Keratinocyte (primary cell): ENCODE measurements around the gene IFT88. TPM values are rescaled to one million over a fixed set of nuclear protein-coding genes. Genes with fewer than 3 reads are reported as not detected.

ENCODE experiments used
- DNase-seq: peaks from one replicate; pipeline ENCODE4 v3.0.0-alpha.2; 2011; ENCODE audit warnings: low read depth, missing footprints, low spot score
- FAIRE-seq: peaks from 2 replicates; lab custom pipeline; 2011; peaks lifted over from hg19 to GRCh38; lab: Jason Lieb, UNC
- H2AFZ ChIP-seq: 2 replicates; pipeline ENCODE4 v1.6.0; 2012; ENCODE audit warnings: low read length, control low read depth, inconsistent platforms; ENCODE audit not compliant: control insufficient read depth
- H3K27ac ChIP-seq: 2 replicates; pipeline ENCODE4 v1.5.1; 2011; ENCODE audit warnings: low read length; ENCODE audit not compliant: control insufficient read depth, insufficient read depth
- H3K27me3 ChIP-seq: 3 replicates; pipeline ENCODE4 v1.6.0; 2011; ENCODE audit warnings: low read length; ENCODE audit not compliant: control insufficient read depth, insufficient read depth; ENCODE audit errors: extremely low read depth
- H3K36me3 ChIP-seq, 2 experiments: 2 replicates in 1 of 2; 3 replicates in 1 of 2; pipeline ENCODE4 v1.5.1; 2011; ENCODE audit warnings: low read length in 2 of 2, mild to moderate bottlenecking in 1 of 2; ENCODE audit not compliant: control insufficient read depth in 2 of 2, insufficient read depth in 2 of 2; ENCODE audit errors: extremely low read depth in 1 of 2
- H3K4me1 ChIP-seq: 3 replicates; pipeline ENCODE4 v1.5.1; 2011; ENCODE audit warnings: low read length; ENCODE audit not compliant: control insufficient read depth, insufficient read depth; ENCODE audit errors: extremely low read depth
- H3K4me2 ChIP-seq: 3 replicates; pipeline ENCODE4 v1.6.0; 2011; ENCODE audit warnings: low read depth, low read length; ENCODE audit not compliant: control insufficient read depth, insufficient read depth; ENCODE audit errors: extremely low read depth
- H3K4me3 ChIP-seq, 3 experiments: fragments of 200-600 bp in 1 of 3; sonication (generic) in 1 of 3; 2 replicates in 2 of 3; 3 replicates in 1 of 3; pipeline ENCODE4 v1.5.1; 2011 to 2016; ENCODE audit warnings: low read length in 3 of 3, mild to moderate bottlenecking in 3 of 3, control low read depth in 2 of 3, inconsistent platforms in 1 of 3, low read depth in 1 of 3, mixed read lengths in 1 of 3, mixed run types in 1 of 3, moderate library complexity in 1 of 3; ENCODE audit not compliant: control insufficient read depth in 2 of 3, insufficient read depth in 2 of 3; ENCODE audit errors: extremely low read depth in 1 of 3
- H3K79me2 ChIP-seq: 2 replicates; pipeline ENCODE4 v1.6.0; 2012; ENCODE audit warnings: low read length; ENCODE audit not compliant: control insufficient read depth, insufficient read depth
- H3K9ac ChIP-seq: 3 replicates; pipeline ENCODE4 v1.6.0; 2011; ENCODE audit warnings: low read length; ENCODE audit not compliant: control insufficient read depth, insufficient read depth; ENCODE audit errors: extremely low read depth
- H3K9me1 ChIP-seq: 3 replicates; pipeline ENCODE4 v1.6.0; 2011; ENCODE audit warnings: low read length; ENCODE audit not compliant: control insufficient read depth, insufficient read depth; ENCODE audit errors: extremely low read depth
- H3K9me3 ChIP-seq: 2 replicates; pipeline ENCODE4 v1.5.1; 2012; ENCODE audit warnings: low read depth, low read length; ENCODE audit not compliant: control insufficient read depth
- H4K20me1 ChIP-seq: 3 replicates; pipeline ENCODE4 v1.6.0; 2011; ENCODE audit warnings: low read length; ENCODE audit not compliant: control insufficient read depth, insufficient read depth; ENCODE audit errors: extremely low read depth
- EZH2 ChIP-seq: IDR thresholded peaks from one replicate; pipeline ENCODE4 v1.6.1; 2012; ENCODE audit warnings: inconsistent platforms, mild to moderate bottlenecking, low read length, moderate library complexity
- dilution Hi-C: fragments of 300-500 bp; cut with MboI; formaldehyde crosslinking; loops from one replicate; pipeline ENCODE4 v1.7.0; 2020; ENCODE audit warnings: low sequenced_read_pairs; ENCODE audit not compliant: extremely low pct_ligation_motif_present
- polyA plus RNA-seq, 5 experiments: library from polyadenylated mRNA; depleted of rRNA in 3 of 5; stranded (reverse) in 3 of 5; stranded (forward) in 1 of 5; unstranded in 1 of 5; fragments of >200 nt; gene quantifications; 1 replicate in 1 of 5; 2 replicates in 3 of 5; 3 replicates in 1 of 5; pipeline versions ENCODE4 v1.2.1 to v1.2.3, GENCODE V29; 2011 to 2012; ENCODE audit warnings: missing spikeins in 2 of 5, low read depth in 1 of 5, low replicate concordance in 1 of 5
- TF ChIP-seq, protein P1 (sequence below), 3 experiments: IDR thresholded peaks in 1 of 3; conservative IDR thresholded peaks in 1 of 3; optimal IDR thresholded peaks in 1 of 3; 2 replicates in 2 of 3; 3 replicates in 1 of 3; pipeline versions ENCODE3 to v1.5.1; 2011; ENCODE audit warnings: low read length in 3 of 3, mild to moderate bottlenecking in 3 of 3, moderate library complexity in 2 of 3, control low read depth in 1 of 3, inconsistent platforms in 1 of 3; ENCODE audit not compliant: insufficient read depth in 2 of 3; ENCODE audit errors: extremely low read depth in 1 of 3

IFT88 gene
- polyA plus RNA-seq, 1 donor (not counting 4 experiments of a cell fraction or from before 2014, with no cell fraction given), result 9.5 TPM

DNA sequence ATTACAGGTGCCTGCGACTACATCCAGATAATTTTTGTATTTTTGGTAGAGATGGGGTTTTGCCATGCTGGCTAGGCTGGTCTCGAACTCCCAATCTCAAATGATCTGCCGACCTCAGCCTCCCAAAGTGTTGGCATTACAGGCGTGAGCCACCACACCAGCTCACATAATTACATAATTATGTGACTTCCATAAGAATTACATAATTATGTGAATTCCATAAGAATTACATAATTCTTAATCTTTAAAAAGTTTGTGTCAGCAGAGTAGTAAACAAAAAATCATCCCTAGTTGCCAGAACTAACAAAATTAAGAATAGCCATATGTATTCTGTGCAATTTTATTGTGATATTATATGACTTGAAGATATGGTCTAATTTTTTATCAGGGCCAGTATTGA lies 25.6 kb downstream of the IFT88 start:
- DNase-seq (no peak), FAIRE-seq (no peak)
- Histone ChIP-seq H3K4me1 (no peaks in the 10 kb centered on the region), H3K79me2 (no peaks in the 10 kb centered on the region), H3K4me3 (no peak overlapping the region), H3K9me1 (no peaks in the 10 kb centered on the region), H3K36me3 (no peaks in the 10 kb centered on the region), H3K27ac (no peak overlapping the region), H3K9ac (no peak overlapping the region), H3K4me2 (no peak overlapping the region), H4K20me1 (no peaks in the 10 kb centered on the region), H3K27me3 (no peaks in the 10 kb centered on the region), H3K9me3 (no peaks in the 10 kb centered on the region), H2AFZ (no peak overlapping the region)
- dilution Hi-C loops, result no loop called here
- TF ChIP-seq EZH2, result no peak
- TF ChIP-seq, protein P1, sequence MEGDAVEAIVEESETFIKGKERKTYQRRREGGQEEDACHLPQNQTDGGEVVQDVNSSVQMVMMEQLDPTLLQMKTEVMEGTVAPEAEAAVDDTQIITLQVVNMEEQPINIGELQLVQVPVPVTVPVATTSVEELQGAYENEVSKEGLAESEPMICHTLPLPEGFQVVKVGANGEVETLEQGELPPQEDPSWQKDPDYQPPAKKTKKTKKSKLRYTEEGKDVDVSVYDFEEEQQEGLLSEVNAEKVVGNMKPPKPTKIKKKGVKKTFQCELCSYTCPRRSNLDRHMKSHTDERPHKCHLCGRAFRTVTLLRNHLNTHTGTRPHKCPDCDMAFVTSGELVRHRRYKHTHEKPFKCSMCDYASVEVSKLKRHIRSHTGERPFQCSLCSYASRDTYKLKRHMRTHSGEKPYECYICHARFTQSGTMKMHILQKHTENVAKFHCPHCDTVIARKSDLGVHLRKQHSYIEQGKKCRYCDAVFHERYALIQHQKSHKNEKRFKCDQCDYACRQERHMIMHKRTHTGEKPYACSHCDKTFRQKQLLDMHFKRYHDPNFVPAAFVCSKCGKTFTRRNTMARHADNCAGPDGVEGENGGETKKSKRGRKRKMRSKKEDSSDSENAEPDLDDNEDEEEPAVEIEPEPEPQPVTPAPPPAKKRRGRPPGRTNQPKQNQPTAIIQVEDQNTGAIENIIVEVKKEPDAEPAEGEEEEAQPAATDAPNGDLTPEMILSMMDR (optimal IDR thresholded peaks at IDR 0.05 in 1 of 3, IDR thresholded peaks at IDR 0.05 in 1 of 3, conservative IDR thresholded peaks at IDR 0.05 in 1 of 3; ENCODE audit: extremely low read depth in 1 of 3, insufficient read depth in 2 of 3, low read length in 3 of 3), result no peak

DNA sequence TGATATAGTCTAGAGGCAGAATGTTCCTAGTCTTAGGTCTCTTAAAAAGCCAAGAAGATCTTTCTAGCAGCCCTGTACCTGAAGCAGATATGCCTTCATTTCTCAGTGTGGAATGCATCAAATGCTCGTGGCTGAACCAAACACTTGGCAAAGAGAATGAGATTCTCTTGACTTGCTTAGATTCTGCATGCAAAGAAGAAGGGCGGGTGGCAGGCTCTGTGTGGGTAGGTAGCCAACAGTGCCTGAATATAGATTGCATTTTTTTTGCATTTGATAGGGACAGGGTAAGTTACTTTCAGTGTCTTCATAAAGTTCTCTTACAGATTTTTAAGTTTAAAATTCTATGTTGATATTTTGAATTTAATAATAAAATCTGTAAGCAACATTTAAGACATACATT lies 27.3 kb downstream of the IFT88 start:
- no peak overlapping the region for H3K4me3 ChIP-seq
- no peak for DNase-seq
- H3K27me3 ChIP-seq, result no peaks in the 10 kb centered on the region
- H3K4me2 ChIP-seq, result no peak overlapping the region
- no peaks in the 10 kb centered on the region for H3K36me3 ChIP-seq
- TF ChIP-seq, protein P1 (optimal IDR thresholded peaks at IDR 0.05 in 1 of 3, IDR thresholded peaks at IDR 0.05 in 1 of 3, conservative IDR thresholded peaks at IDR 0.05 in 1 of 3; ENCODE audit: extremely low read depth in 1 of 3, insufficient read depth in 2 of 3, low read length in 3 of 3), result no peak
- TF ChIP-seq EZH2, result no peak
- no peaks in the 10 kb centered on the region for H3K4me1 ChIP-seq
- H4K20me1 ChIP-seq, result no peaks in the 10 kb centered on the region
- H3K27ac ChIP-seq, result no peak overlapping the region
- no peak overlapping the region for H3K9ac ChIP-seq
- no peaks in the 10 kb centered on the region for H3K79me2 ChIP-seq
- dilution Hi-C loops, result no loop called here
- FAIRE-seq, result no peak
- H2AFZ ChIP-seq, result no peak overlapping the region
- no peaks in the 10 kb centered on the region for H3K9me1 ChIP-seq
- H3K9me3 ChIP-seq, result no peaks in the 10 kb centered on the region
